ENCODE results near the gene PDZD2. TPM values are rescaled to one million over a fixed set of nuclear protein-coding genes. Genes with fewer than 3 reads are reported as not detected.

PDZD2 gene
- polyA plus RNA-seq, 1 donor from 2014 or later = 3.1 TPM

- no peaks in the 10 kb centered on the region for H3F3A ChIP-seq (ENCODE audit: insufficient read depth, low read length, poor library complexity, severe bottlenecking)
- no peak overlapping the region for H3K9ac ChIP-seq (ENCODE audit: low read length)
- no peaks in the 10 kb centered on the region for H3K36me3 ChIP-seq (ENCODE audit: insufficient read depth, low read length)
- H4K20me1 ChIP-seq (ENCODE audit: insufficient read depth) = no peaks in the 10 kb centered on the region
- no peak overlapping the region for H3K27ac ChIP-seq (ENCODE audit: low read length)
- no peaks in the 10 kb centered on the region for H3K27me3 ChIP-seq (ENCODE audit: insufficient read depth, low read depth, low read length)
- H2AFZ ChIP-seq (ENCODE audit: low read depth, low read length) = no peak overlapping the region
- H3K9me2 ChIP-seq (ENCODE audit: insufficient read depth, low read length) = no peaks in the 10 kb centered on the region
- H3K4me2 ChIP-seq (ENCODE audit: low read length) = no peak overlapping the region
- no peaks in the 10 kb centered on the region for H3K79me2 ChIP-seq (replicated peaks; ENCODE audit: insufficient read depth, low read length)
- no peaks in the 10 kb centered on the region for H3K9me3 ChIP-seq (ENCODE audit: low read length)
- H3K4me3 ChIP-seq (ENCODE audit: low read length) = no peak overlapping the region
- no peak for TF ChIP-seq CTCF (IDR thresholded peaks at IDR 0.05; ENCODE audit: poor library complexity, severe bottlenecking)
- TF ChIP-seq SMC3 (conservative IDR thresholded peaks at IDR 0.05; ENCODE audit: poor library complexity) = no peak
- TF ChIP-seq EZH2 (IDR thresholded peaks at IDR 0.05; ENCODE audit: borderline replicate concordance, insufficient read depth, low read length, poor library complexity, severe bottlenecking) = no peak
These were observed 323.4 kb downstream of the PDZD2 start for GRCh38 chr5:31962351-31962751.

GRCh38 chr5:31962871-31963307 is 324.0 kb downstream of the PDZD2 start:
- no peaks in the 10 kb centered on the region for H3K79me2 ChIP-seq (replicated peaks; ENCODE audit: insufficient read depth, low read length)
- H4K20me1 ChIP-seq (ENCODE audit: insufficient read depth) = no peaks in the 10 kb centered on the region
- H2AFZ ChIP-seq (ENCODE audit: low read depth, low read length) = no peak overlapping the region
- no peak overlapping the region for H3K27ac ChIP-seq (ENCODE audit: low read length)
- no peaks in the 10 kb centered on the region for H3K9me3 ChIP-seq (ENCODE audit: low read length)
- no peak overlapping the region for H3K9ac ChIP-seq (ENCODE audit: low read length)
- H3F3A ChIP-seq (ENCODE audit: insufficient read depth, low read length, poor library complexity, severe bottlenecking) = no peaks in the 10 kb centered on the region
- no peaks in the 10 kb centered on the region for H3K36me3 ChIP-seq (ENCODE audit: insufficient read depth, low read length)
- H3K4me3 ChIP-seq (ENCODE audit: low read length) = no peak overlapping the region
- no peak for TF ChIP-seq RAD21 (conservative IDR thresholded peaks at IDR 0.05)
- no peaks in the 10 kb centered on the region for H3K27me3 ChIP-seq (ENCODE audit: insufficient read depth, low read depth, low read length)
- H3K9me2 ChIP-seq (ENCODE audit: insufficient read depth, low read length) = no peaks in the 10 kb centered on the region
- H3K4me2 ChIP-seq (ENCODE audit: low read length) = no peak overlapping the region

- H3F3A ChIP-seq (ENCODE audit: insufficient read depth, low read length, poor library complexity, severe bottlenecking) = no peaks in the 10 kb centered on the region
- no peaks in the 10 kb centered on the region for H3K79me2 ChIP-seq (replicated peaks; ENCODE audit: insufficient read depth, low read length)
- H4K20me1 ChIP-seq (ENCODE audit: insufficient read depth) = no peaks in the 10 kb centered on the region
- H3K27me3 ChIP-seq (ENCODE audit: insufficient read depth, low read depth, low read length) = no peaks in the 10 kb centered on the region
- H3K4me3 ChIP-seq (ENCODE audit: low read length) = no peak overlapping the region
- TF ChIP-seq POLR2AphosphoS5 (IDR thresholded peaks at IDR 0.05) = no peak
- TF ChIP-seq CTCF (IDR thresholded peaks at IDR 0.05; ENCODE audit: poor library complexity, severe bottlenecking) = no peak
- no peak for TF ChIP-seq MXI1 (conservative IDR thresholded peaks at IDR 0.05; ENCODE audit: poor library complexity, severe bottlenecking)
- TF ChIP-seq RAD21 (conservative IDR thresholded peaks at IDR 0.05) = no peak
- TF ChIP-seq TAF1 (IDR thresholded peaks at IDR 0.05; ENCODE audit: low read depth) = no peak
- TF ChIP-seq SMC3 (conservative IDR thresholded peaks at IDR 0.05; ENCODE audit: poor library complexity) = no peak
- no peak for TF ChIP-seq REST (IDR thresholded peaks at IDR 0.05; ENCODE audit: borderline replicate concordance)
- TF ChIP-seq EP300 (conservative IDR thresholded peaks at IDR 0.05; ENCODE audit: poor library complexity, severe bottlenecking) = no peak
- no peak for TF ChIP-seq EZH2 (IDR thresholded peaks at IDR 0.05; ENCODE audit: borderline replicate concordance, insufficient read depth, low read length, poor library complexity, severe bottlenecking)
- no peak overlapping the region for H3K9ac ChIP-seq (ENCODE audit: low read length)
- no peaks in the 10 kb centered on the region for H3K36me3 ChIP-seq (ENCODE audit: insufficient read depth, low read length)
- no peak overlapping the region for H3K27ac ChIP-seq (ENCODE audit: low read length)
- H3K9me3 ChIP-seq (ENCODE audit: low read length) = no peaks in the 10 kb centered on the region
- no peak overlapping the region for H3K4me2 ChIP-seq (ENCODE audit: low read length)
- no peak overlapping the region for H2AFZ ChIP-seq (ENCODE audit: low read depth, low read length)
- H3K9me2 ChIP-seq (ENCODE audit: insufficient read depth, low read length) = no peaks in the 10 kb centered on the region
These were observed 324.6 kb downstream of the PDZD2 start for GRCh38 chr5:31963358-31964006.
